HCT116 (cell line): ENCODE measurements around the gene ALG3. TPM values are rescaled to one million over a fixed set of nuclear protein-coding genes. Genes with fewer than 3 reads are reported as not detected.

Source experiments
- ATAC-seq: fragments of 200-7000 bp; cut with Tn5 transposase; 2 replicates; pipeline ENCODE4 v1.9.1; 2020; ENCODE audit warnings: mild to moderate bottlenecking, moderate library complexity
- BruUV-seq: library from RNA; stranded (reverse); fragments of 400-500 nt; replicated peaks from 2 replicates; lab custom pipeline; 2021; lab: Mats Ljungman, UMichigan
- CTCF ChIA-PET: fragments of 300-600 bp; sonication (Branson Sonifier 250); formaldehyde crosslinking; loops from one replicate; lab custom pipeline; 2021; ENCODE audit warnings: antibody characterized with exemption; lab: Charles Lee
- POLR2A ChIA-PET: fragments of 300-600, 350-600 bp; sonication (Branson Sonifier 250); formaldehyde crosslinking; loops from one replicate; lab custom pipeline; 2021; ENCODE audit warnings: antibody characterized with exemption; lab: Charles Lee
- RAD21 ChIA-PET, 2 experiments: fragments of 300-600 bp; sonication (Branson Sonifier 250); formaldehyde crosslinking; loops; one replicate each; lab custom pipeline; 2023; ENCODE audit warnings: low total read pairs in 2 of 2; ENCODE audit not compliant: uncharacterized antibody in 2 of 2, unreplicated experiment in 2 of 2, low non-redundant PET in 1 of 2; lab: Charles Lee
- DNase-seq: peaks from one replicate; pipeline ENCODE4 v3.0.0-alpha.2; 2010; ENCODE audit warnings: low read depth, low spot score
- H2AFZ ChIP-seq: fragments of 200-600 bp; shearing (Covaris generic), sonication (generic); 2 replicates; pipeline ENCODE4 v1.6.1; 2017; ENCODE audit warnings: low read depth, mixed run types, mixed read lengths, antibody characterized with exemption, low read length; ENCODE audit not compliant: poor library complexity, severe bottlenecking
- H3K27ac ChIP-seq: 2 replicates; pipeline ENCODE4 v1.5.1; 2012; ENCODE audit warnings: low read depth, low read length
- H3K27me3 ChIP-seq: fragments of 200-600 bp; sonication (generic); 2 replicates; pipeline ENCODE4 v1.6.1; 2016; ENCODE audit warnings: mixed run types, low read length, mixed read lengths; ENCODE audit not compliant: insufficient read depth
- H3K36me3 ChIP-seq, 2 experiments: fragments of 200-500 bp in 1 of 2; fragments of 200-600 bp in 1 of 2; sonication (Bioruptor generic) in 1 of 2; sonication (generic) in 1 of 2; 2 replicates each; pipeline versions ENCODE4 v1.5.1 to v1.6.1; 2014 to 2016; ENCODE audit warnings: low read length in 2 of 2, inconsistent platforms in 1 of 2, mixed read lengths in 1 of 2, mixed run types in 1 of 2; ENCODE audit not compliant: insufficient read depth in 2 of 2, control insufficient read depth in 1 of 2
- H3K4me1 ChIP-seq, 2 experiments: fragments of 200-600 bp in 1 of 2; sonication (generic) in 1 of 2; 2 replicates each; pipeline versions ENCODE4 v1.5.1 to v1.6.1; 2012 to 2017; ENCODE audit warnings: low read length in 2 of 2, inconsistent platforms in 1 of 2, mild to moderate bottlenecking in 1 of 2, mixed read lengths in 1 of 2, mixed run types in 1 of 2, moderate library complexity in 1 of 2; ENCODE audit not compliant: insufficient read depth in 2 of 2, control insufficient read depth in 1 of 2
- H3K4me2 ChIP-seq: fragments of 200-600 bp; sonication (generic); 2 replicates; pipeline ENCODE4 v1.6.1; 2017; ENCODE audit warnings: mixed run types, low read length, mixed read lengths
- H3K4me3 ChIP-seq, 2 experiments: fragments of 200-600 bp in 1 of 2; sonication (generic) in 1 of 2; replicated peaks in 1 of 2; 2 replicates each; pipeline ENCODE4 v1.5.1; 2011 to 2016; ENCODE audit warnings: low read length in 2 of 2, control low read depth in 1 of 2, low read depth in 1 of 2, mild to moderate bottlenecking in 1 of 2, mixed read lengths in 1 of 2, mixed run types in 1 of 2
- H3K79me2 ChIP-seq: fragments of 200-600 bp; sonication (generic); 2 replicates; pipeline ENCODE4 v1.6.1; 2017; ENCODE audit warnings: mild to moderate bottlenecking, mixed run types, low read length, moderate library complexity, mixed read lengths; ENCODE audit not compliant: insufficient read depth
- H3K9ac ChIP-seq: fragments of 200-600 bp; sonication (generic); 2 replicates; pipeline ENCODE4 v1.6.1; 2016; ENCODE audit warnings: low read length, mixed read lengths
- H3K9me2 ChIP-seq: fragments of 200-600 bp; sonication (generic), shearing (Covaris generic); 2 replicates; pipeline ENCODE4 v1.6.1; 2017; ENCODE audit warnings: mixed run types, mild to moderate bottlenecking, moderate library complexity; ENCODE audit not compliant: insufficient read depth
- H3K9me3 ChIP-seq, 2 experiments: fragments of 200-500 bp in 1 of 2; fragments of 200-600 bp in 1 of 2; sonication (Bioruptor generic) in 1 of 2; sonication (generic) in 1 of 2; 2 replicates each; pipeline ENCODE4 v1.6.1; 2014 to 2017; ENCODE audit warnings: low read length in 2 of 2, mixed read lengths in 2 of 2, inconsistent platforms in 1 of 2, low read depth in 1 of 2, mild to moderate bottlenecking in 1 of 2, mixed run types in 1 of 2, moderate library complexity in 1 of 2; ENCODE audit not compliant: control insufficient read depth in 1 of 2, insufficient read depth in 1 of 2
- H4K20me1 ChIP-seq: fragments of 200-600 bp; sonication (generic), shearing (Covaris generic); 2 replicates; pipeline ENCODE4 v1.6.1; 2017; ENCODE audit warnings: mixed run types, mild to moderate bottlenecking, moderate library complexity; ENCODE audit not compliant: insufficient read depth
- CBX3 ChIP-seq: IDR thresholded peaks from 2 replicates; pipeline ENCODE4 v1.6.1; 2012; ENCODE audit warnings: low read depth
- CEBPB ChIP-seq: IDR thresholded peaks from 2 replicates; pipeline ENCODE4 v1.6.1; 2012; ENCODE audit warnings: low read depth
- EGR1 ChIP-seq: IDR thresholded peaks from 2 replicates; pipeline ENCODE4 v1.6.1; 2012; ENCODE audit warnings: low read depth
- ELF1 ChIP-seq: IDR thresholded peaks from 2 replicates; pipeline ENCODE4 v1.6.1; 2012; ENCODE audit warnings: low read depth, borderline replicate concordance
- EZH2 ChIP-seq: fragments of 200-600 bp; sonication (generic); IDR thresholded peaks from 2 replicates; pipeline ENCODE4 v1.6.1; 2017; ENCODE audit warnings: antibody characterized with exemption, mixed run types
- POLR2A ChIP-seq: IDR thresholded peaks from 2 replicates; pipeline ENCODE4 v1.7.0; 2011; ENCODE audit warnings: borderline replicate concordance; ENCODE audit not compliant: insufficient read depth, insufficient read length; ENCODE audit errors: extremely low read depth
- POLR2AphosphoS5 ChIP-seq: IDR thresholded peaks from 2 replicates; pipeline ENCODE4 v1.6.1; 2011; ENCODE audit warnings: mild to moderate bottlenecking, low read depth, low read length, moderate library complexity
- RAD21 ChIP-seq: IDR thresholded peaks from 2 replicates; pipeline ENCODE4 v1.6.1; 2012; ENCODE audit warnings: low read depth, mild to moderate bottlenecking
- REST ChIP-seq: IDR thresholded peaks from 2 replicates; pipeline ENCODE4 v1.6.1; 2012; ENCODE audit warnings: low read depth
- SIN3A ChIP-seq: IDR thresholded peaks from 2 replicates; pipeline ENCODE4 v1.6.1; 2012; ENCODE audit warnings: low read depth
- SP1 ChIP-seq: IDR thresholded peaks from 2 replicates; pipeline ENCODE4 v1.6.1; 2012; ENCODE audit warnings: low read depth
- SRF ChIP-seq: IDR thresholded peaks from 2 replicates; pipeline ENCODE4 v1.6.1; 2012; ENCODE audit warnings: low read depth
- TCF7L2 ChIP-seq: IDR thresholded peaks from 2 replicates; pipeline ENCODE4 v1.7.0; 2011; ENCODE audit warnings: borderline replicate concordance, inconsistent platforms; ENCODE audit not compliant: insufficient read depth, insufficient read length; ENCODE audit errors: extremely low read depth
- ZFX ChIP-seq: fragments of 450-650 bp; IDR thresholded peaks from 2 replicates; pipeline ENCODE4 v1.6.1; 2017
- ZNF274 ChIP-seq: fragments of 200-500 bp; sonication (Bioruptor generic); IDR thresholded peaks from 2 replicates; pipeline ENCODE4 v1.6.1; 2014; ENCODE audit warnings: mild to moderate bottlenecking, low read depth, low read length, inconsistent platforms
- intact Hi-C: fragments of 100-400 bp; cut with micrococcal nuclease; formaldehyde crosslinking; loops from 2 replicates; pipeline ENCODE4 v1.10.0; 2022
- total RNA-seq: library from RNA; stranded (reverse); gene quantifications from one replicate; pipeline ENCODE4 v1.2.1, GENCODE V29; 2021; ENCODE audit not compliant: unreplicated experiment
- TF ChIP-seq, protein P1 (sequence below): IDR thresholded peaks from 2 replicates; pipeline ENCODE4 v1.6.1; 2012
- TF ChIP-seq, protein P2 (sequence below): IDR thresholded peaks from 2 replicates; pipeline ENCODE4 v1.6.1; 2012

Gene ALG3
- total RNA-seq, 1 experiment from 2014 or later, result 56.6 TPM

DNA sequence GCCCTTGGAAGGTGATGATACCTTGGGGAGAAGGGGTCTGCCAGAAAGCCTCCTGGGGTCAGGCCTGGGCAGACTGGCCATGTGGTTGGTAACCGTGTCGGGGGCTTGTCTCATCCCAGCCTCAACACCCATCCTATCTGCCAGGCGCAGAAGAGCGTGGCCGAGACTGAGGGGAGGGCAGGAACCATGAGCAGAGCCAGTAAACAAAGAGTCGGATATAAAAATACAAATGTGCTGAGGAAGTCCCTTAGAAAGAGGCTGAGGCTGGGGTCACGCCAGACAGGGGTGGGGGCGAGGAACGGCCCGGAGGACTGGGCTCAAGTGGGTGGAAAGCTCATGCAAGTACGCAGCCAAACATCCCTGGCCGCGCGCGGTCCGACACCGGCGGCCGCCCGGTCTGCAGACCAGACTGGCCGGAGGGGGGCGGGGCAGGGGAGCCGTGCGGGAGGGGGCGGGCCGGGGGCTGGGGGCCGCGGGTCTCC lies 10.7 kb upstream of the ALG3 start:
- no peak overlapping the region for H3K4me2 ChIP-seq
- no peak overlapping the region for H3K27ac ChIP-seq
- no peak overlapping the region for H2AFZ ChIP-seq
- H3K9ac ChIP-seq, result no peak overlapping the region
- no peaks in the 10 kb centered on the region for H3K27me3 ChIP-seq
- no peaks in the 10 kb centered on the region for H4K20me1 ChIP-seq
- H3K9me3 ChIP-seq, result no peaks in the 10 kb centered on the region
- BruUV-seq, result TSS peak; percentile 15
- no peaks in the 10 kb centered on the region; a peak in 1 of 4 replicates for H3K36me3 ChIP-seq
- ATAC-seq, result no peak
- ChIA-PET CTCF (no interaction called here), RAD21 (no interaction called here), POLR2A (no interaction called here)
- H3K9me2 ChIP-seq, result no peaks in the 10 kb centered on the region
- H3K4me1 ChIP-seq, result peaks cover 3 to 24% of the 10 kb centered on the region in 2 experiments; a peak in 3 of 4 replicates
- no peak overlapping the region for H3K4me3 ChIP-seq
- intact Hi-C loops, result no loop called here
- TF ChIP-seq CEBPB (no peak), RAD21 (no peak), SRF (no peak), TCF7L2 (no peak), POLR2A (no peak), ELF1 (no peak), EZH2 (no peak), ZNF274 (no peak)
- TF ChIP-seq, protein P1, sequence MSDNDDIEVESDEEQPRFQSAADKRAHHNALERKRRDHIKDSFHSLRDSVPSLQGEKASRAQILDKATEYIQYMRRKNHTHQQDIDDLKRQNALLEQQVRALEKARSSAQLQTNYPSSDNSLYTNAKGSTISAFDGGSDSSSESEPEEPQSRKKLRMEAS, result no peak
- no peak for DNase-seq
- no peaks in the 10 kb centered on the region for H3K79me2 ChIP-seq

- no peaks in the 10 kb centered on the region for H3K9me2 ChIP-seq
- H4K20me1 ChIP-seq, result no peaks in the 10 kb centered on the region
- H2AFZ ChIP-seq, result no peak overlapping the region
- ChIA-PET RAD21 (no interaction called here), POLR2A (no interaction called here), CTCF (interaction anchor here (1.0 kb wide), 1 partner anchor 9 kb away, joined by 4 read pairs; the partner anchor contains the start of gene EEF1AKMT4)
- no peaks in the 10 kb centered on the region for H3K79me2 ChIP-seq
- no peak overlapping the region for H3K9ac ChIP-seq
- no peak for DNase-seq
- peaks cover 3 to 24% of the 10 kb centered on the region in 2 experiments; a peak in 3 of 4 replicates for H3K4me1 ChIP-seq
- no peak overlapping the region for H3K27ac ChIP-seq
- ATAC-seq, result no peak
- BruUV-seq, result no TSS peak
- no peak overlapping the region for H3K4me2 ChIP-seq
- no peaks in the 10 kb centered on the region for H3K27me3 ChIP-seq
- intact Hi-C loops, result no loop called here
- H3K9me3 ChIP-seq, result no peaks in the 10 kb centered on the region
- no peaks in the 10 kb centered on the region; a peak in 1 of 4 replicates for H3K36me3 ChIP-seq
- no peak overlapping the region for H3K4me3 ChIP-seq
- TF ChIP-seq, protein P1, result no peak
- TF ChIP-seq TCF7L2 (no peak), EZH2 (no peak), CBX3 (no peak), SRF (no peak), POLR2AphosphoS5 (no peak), RAD21 (no peak), REST (no peak), EGR1 (no peak), ELF1 (no peak), SIN3A (no peak), ZFX (no peak), ZNF274 (no peak), SP1 (no peak)
- TF ChIP-seq, protein P2, sequence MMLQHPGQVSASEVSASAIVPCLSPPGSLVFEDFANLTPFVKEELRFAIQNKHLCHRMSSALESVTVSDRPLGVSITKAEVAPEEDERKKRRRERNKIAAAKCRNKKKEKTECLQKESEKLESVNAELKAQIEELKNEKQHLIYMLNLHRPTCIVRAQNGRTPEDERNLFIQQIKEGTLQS, result no peak
These were observed 10.2 kb upstream of the ALG3 start for GRCh38 chr3:184258926-184259325.
